ENCODE measurements around the gene MYORG. TPM values are rescaled to one million over a fixed set of nuclear protein-coding genes. Genes with fewer than 3 reads are reported as not detected.

Gene MYORG
- total and polyA plus RNA-seq, 9 of the 15 experiments (the other 6 are each of a cell fraction or from before 2014, with no cell fraction given) = 0.06 to 0.82 (median 0.18) TPM

GRCh38 chr9:34382879-34383278 is 6.2 kb upstream of the MYORG start:
- 19% methylated on average over 3 of the region's 3 CpGs for WGBS (ENCODE audit: insufficient coverage, low coverage, missing lambda C conversion rate)
- in situ Hi-C loops (cut with MboI) (no loop called here), intact Hi-C loops (cut with micrococcal nuclease) (no loop called here)
- TF ChIP-seq ETV1 (tag; conservative IDR thresholded peaks at IDR 0.05; ENCODE audit: low read depth) (no peak), IRF9 (tag; IDR thresholded peaks at IDR 0.05) (no peak), TAF1 (IDR thresholded peaks at IDR 0.05; ENCODE audit: control insufficient read depth, extremely low read depth, insufficient read depth, low read length, severe bottlenecking) (no peak), HDAC6 (IDR thresholded peaks at IDR 0.05; ENCODE audit: low read depth, low read length) (no peak), CSDE1 (IDR thresholded peaks at IDR 0.05) (no peak), ZBTB1 (CRISPR knock-in tag; IDR thresholded peaks at IDR 0.05; ENCODE audit: borderline replicate concordance, low read depth) (no peak), SP1 (CRISPR knock-in tag; IDR thresholded peaks at IDR 0.05) (no peak), ZNF212 (CRISPR knock-in tag; IDR thresholded peaks at IDR 0.05) (no peak), ARID1B (IDR thresholded peaks at IDR 0.05) (no peak), FOXM1 (IDR thresholded peaks at IDR 0.05; ENCODE audit: low read depth) (no peak), FOXM1 (CRISPR knock-in tag; IDR thresholded peaks at IDR 0.05; ENCODE audit: low read depth) (no peak)
- TF ChIP-seq, protein P1, sequence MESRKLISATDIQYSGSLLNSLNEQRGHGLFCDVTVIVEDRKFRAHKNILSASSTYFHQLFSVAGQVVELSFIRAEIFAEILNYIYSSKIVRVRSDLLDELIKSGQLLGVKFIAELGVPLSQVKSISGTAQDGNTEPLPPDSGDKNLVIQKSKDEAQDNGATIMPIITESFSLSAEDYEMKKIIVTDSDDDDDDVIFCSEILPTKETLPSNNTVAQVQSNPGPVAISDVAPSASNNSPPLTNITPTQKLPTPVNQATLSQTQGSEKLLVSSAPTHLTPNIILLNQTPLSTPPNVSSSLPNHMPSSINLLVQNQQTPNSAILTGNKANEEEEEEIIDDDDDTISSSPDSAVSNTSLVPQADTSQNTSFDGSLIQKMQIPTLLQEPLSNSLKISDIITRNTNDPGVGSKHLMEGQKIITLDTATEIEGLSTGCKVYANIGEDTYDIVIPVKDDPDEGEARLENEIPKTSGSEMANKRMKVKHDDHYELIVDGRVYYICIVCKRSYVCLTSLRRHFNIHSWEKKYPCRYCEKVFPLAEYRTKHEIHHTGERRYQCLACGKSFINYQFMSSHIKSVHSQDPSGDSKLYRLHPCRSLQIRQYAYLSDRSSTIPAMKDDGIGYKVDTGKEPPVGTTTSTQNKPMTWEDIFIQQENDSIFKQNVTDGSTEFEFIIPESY (CRISPR knock-in tag; IDR thresholded peaks at IDR 0.05) = no peak
- no TSS peak for BruUV-seq (replicated peaks)
- H3K4me3 ChIP-seq = no peak overlapping the region
- ATAC-seq (no peak), DNase-seq (ENCODE audit: extremely low read depth in 1 of 4, low spot score in 3 of 4) (no peak), FAIRE-seq (no peak)
- no peak overlapping the region for H3K27ac ChIP-seq (ENCODE audit: extremely low read depth, low read depth, low read length)
- H3K4me1 ChIP-seq (replicated peaks in 1 of 2; ENCODE audit: control insufficient read depth in 2 of 2, insufficient read depth in 2 of 2, low read length in 2 of 2) = peaks cover 13 to 21% of the 10 kb centered on the region in 2 experiments; a peak in 4 of 5 replicates
- POLR2A ChIA-PET = no interaction called here
- H3K79me2 ChIP-seq (ENCODE audit: control insufficient read depth, insufficient read depth, low read length) = no peaks in the 10 kb centered on the region
- H3K9me3 ChIP-seq (replicated peaks; ENCODE audit: control insufficient read depth, insufficient read depth, low read depth, low read length) = no peaks in the 10 kb centered on the region
- no peak overlapping the region for H2AFZ ChIP-seq (ENCODE audit: low read depth, low read length)
- H4K20me1 ChIP-seq (replicated peaks; ENCODE audit: control insufficient read depth, insufficient read depth, low read length) = no peaks in the 10 kb centered on the region
- H3K4me2 ChIP-seq (ENCODE audit: insufficient read depth, low read length) = no peak overlapping the region
- no peaks in the 10 kb centered on the region for H3K36me3 ChIP-seq (ENCODE audit: control insufficient read depth, insufficient read depth, low read length)
- no peak overlapping the region for H3K9ac ChIP-seq (ENCODE audit: insufficient read depth in 1 of 2, low read depth in 2 of 2, low read length in 2 of 2)
- H3K27me3 ChIP-seq (ENCODE audit: control insufficient read depth in 2 of 2, insufficient read depth in 2 of 2, low read length in 2 of 2) = no peaks in the 10 kb centered on the region
- CTCF ChIA-PET (ENCODE audit: low intra/inter-chr PET ratio) = no interaction called here
- no peaks in the 10 kb centered on the region for H3K9me1 ChIP-seq (ENCODE audit: control insufficient read depth, insufficient read depth, low read length)

All from K562 (cell line).